Esophagus squamous epithelium (tissue), 4 donors: Measurements from ENCODE around the gene PVRIG.

Experiments
- POLR2A ChIP-seq, 4 donors: fragments of 450-650 bp; IDR thresholded peaks; one replicate each; pipeline ENCODE4 v1.6.1; 2017; ENCODE audit warnings: antibody characterized with exemption in 4 of 4, mild to moderate bottlenecking in 4 of 4, moderate library complexity in 3 of 4
- TF ChIP-seq, protein P1 (sequence below), 6 experiments: fragments of 450-650 bp in 4 of 6; fragments of 200-600 bp in 2 of 6; sonication (generic) in 2 of 6; IDR thresholded peaks; one replicate each; pipeline ENCODE4 v1.5.1; 2016 to 2019; ENCODE audit warnings: antibody characterized with exemption in 6 of 6, mild to moderate bottlenecking in 4 of 6, moderate library complexity in 4 of 6

GRCh38 chr7:100192969-100193368 is 26.8 kb upstream of the PVRIG start:
- TF ChIP-seq POLR2A (IDR thresholded peaks at IDR 0.05) = no peak
- TF ChIP-seq, protein P1, sequence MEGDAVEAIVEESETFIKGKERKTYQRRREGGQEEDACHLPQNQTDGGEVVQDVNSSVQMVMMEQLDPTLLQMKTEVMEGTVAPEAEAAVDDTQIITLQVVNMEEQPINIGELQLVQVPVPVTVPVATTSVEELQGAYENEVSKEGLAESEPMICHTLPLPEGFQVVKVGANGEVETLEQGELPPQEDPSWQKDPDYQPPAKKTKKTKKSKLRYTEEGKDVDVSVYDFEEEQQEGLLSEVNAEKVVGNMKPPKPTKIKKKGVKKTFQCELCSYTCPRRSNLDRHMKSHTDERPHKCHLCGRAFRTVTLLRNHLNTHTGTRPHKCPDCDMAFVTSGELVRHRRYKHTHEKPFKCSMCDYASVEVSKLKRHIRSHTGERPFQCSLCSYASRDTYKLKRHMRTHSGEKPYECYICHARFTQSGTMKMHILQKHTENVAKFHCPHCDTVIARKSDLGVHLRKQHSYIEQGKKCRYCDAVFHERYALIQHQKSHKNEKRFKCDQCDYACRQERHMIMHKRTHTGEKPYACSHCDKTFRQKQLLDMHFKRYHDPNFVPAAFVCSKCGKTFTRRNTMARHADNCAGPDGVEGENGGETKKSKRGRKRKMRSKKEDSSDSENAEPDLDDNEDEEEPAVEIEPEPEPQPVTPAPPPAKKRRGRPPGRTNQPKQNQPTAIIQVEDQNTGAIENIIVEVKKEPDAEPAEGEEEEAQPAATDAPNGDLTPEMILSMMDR (IDR thresholded peaks at IDR 0.05) = no peak
